H9 (cell line): ENCODE data around the gene MRAS. TPM values are rescaled to one million over a fixed set of nuclear protein-coding genes. Genes with fewer than 3 reads are reported as not detected.
A peak's percentile ranks its signal among the peaks of the same experiment; 100 is the strongest.

Experiments
- DNase-seq: peaks from one replicate; pipeline ENCODE4 v3.0.0-alpha.2; 2017
- H2AFZ ChIP-seq: one replicate; pipeline ENCODE4 v1.6.1; 2013; ENCODE audit warnings: mild to moderate bottlenecking, low read length, control low read depth, moderate library complexity
- H2AK5ac ChIP-seq: 2 replicates; pipeline ENCODE4 v1.6.1; 2013; ENCODE audit warnings: low read length, control low read depth, mixed read lengths; ENCODE audit not compliant: insufficient read length
- H2BK120ac ChIP-seq: one replicate; pipeline ENCODE4 v1.6.1; 2013; ENCODE audit warnings: low read depth, mild to moderate bottlenecking, low read length, control low read depth, inconsistent platforms; ENCODE audit not compliant: poor library complexity, severe bottlenecking
- H2BK12ac ChIP-seq: 2 replicates; pipeline ENCODE4 v1.6.1; 2013; ENCODE audit warnings: low read length, control low read depth, mixed read lengths, low read depth; ENCODE audit not compliant: insufficient read length
- H2BK15ac ChIP-seq: 2 replicates; pipeline ENCODE4 v1.6.1; 2013; ENCODE audit warnings: low read depth, low read length, control low read depth
- H2BK20ac ChIP-seq: one replicate; pipeline ENCODE4 v1.6.1; 2013; ENCODE audit warnings: low read depth, mild to moderate bottlenecking, low read length, control low read depth, inconsistent platforms; ENCODE audit not compliant: poor library complexity, severe bottlenecking
- H2BK5ac ChIP-seq: 2 replicates; pipeline ENCODE4 v1.6.1; 2013; ENCODE audit warnings: low read length, control low read depth, mixed read lengths; ENCODE audit not compliant: insufficient read length
- H3K14ac ChIP-seq: 2 replicates; pipeline ENCODE4 v1.6.1; 2013; ENCODE audit warnings: low read length, control low read depth; ENCODE audit not compliant: insufficient read depth
- H3K18ac ChIP-seq: 2 replicates; pipeline ENCODE4 v1.6.1; 2013; ENCODE audit warnings: low read depth, mild to moderate bottlenecking, mixed read lengths, low read length, control low read depth; ENCODE audit not compliant: insufficient read length
- H3K23ac ChIP-seq: 2 replicates; pipeline ENCODE4 v1.6.1; 2013; ENCODE audit warnings: low read length, control low read depth, mixed read lengths, low read depth; ENCODE audit not compliant: insufficient read length
- H3K23me2 ChIP-seq: 2 replicates; pipeline ENCODE4 v1.6.1; 2013; ENCODE audit warnings: low read depth, mild to moderate bottlenecking, mixed read lengths, low read length, control low read depth; ENCODE audit not compliant: insufficient read length, poor library complexity, severe bottlenecking
- H3K27ac ChIP-seq: 2 replicates; pipeline ENCODE4 v1.5.1; 2013; ENCODE audit warnings: low read length, control low read depth, mixed read lengths, low read depth; ENCODE audit not compliant: insufficient read length
- H3K27me3 ChIP-seq: 2 replicates; pipeline ENCODE4 v1.6.1; 2013; ENCODE audit warnings: low read length, control low read depth, inconsistent platforms; ENCODE audit not compliant: insufficient read depth
- H3K4ac ChIP-seq: 2 replicates; pipeline ENCODE4 v1.6.1; 2013; ENCODE audit warnings: low read depth, mild to moderate bottlenecking, control low read depth, inconsistent platforms, low read length, moderate library complexity
- H3K4me1 ChIP-seq: 2 replicates; pipeline ENCODE4 v1.6.1; 2013; ENCODE audit warnings: low read length, control low read depth, inconsistent platforms; ENCODE audit not compliant: insufficient read depth
- H3K4me2 ChIP-seq: 2 replicates; pipeline ENCODE4 v1.6.1; 2013; ENCODE audit warnings: low read length, control low read depth, mixed read lengths; ENCODE audit not compliant: insufficient read length, insufficient read depth
- H3K56ac ChIP-seq: 2 replicates; pipeline ENCODE4 v1.6.1; 2013; ENCODE audit warnings: low read depth, mild to moderate bottlenecking, mixed read lengths, low read length, control low read depth; ENCODE audit not compliant: insufficient read length
- H3K79me1 ChIP-seq: 2 replicates; pipeline ENCODE4 v1.6.1; 2013; ENCODE audit warnings: low read depth, mild to moderate bottlenecking, moderate library complexity, low read length, control low read depth, inconsistent platforms; ENCODE audit not compliant: insufficient read depth, poor library complexity, severe bottlenecking
- H3K79me2 ChIP-seq: 2 replicates; pipeline ENCODE4 v1.6.1; 2013; ENCODE audit warnings: low read length, control low read depth, inconsistent platforms; ENCODE audit not compliant: insufficient read depth
- H3K9ac ChIP-seq: 2 replicates; pipeline ENCODE4 v1.6.1; 2013; ENCODE audit warnings: low read length, control low read depth, mixed read lengths; ENCODE audit not compliant: insufficient read length; ENCODE audit errors: extremely low read depth
- H3K9me3 ChIP-seq: one replicate; pipeline ENCODE4 v1.6.1; 2013; ENCODE audit warnings: low read depth, low read length, inconsistent platforms; ENCODE audit not compliant: control insufficient read depth
- H3T11ph ChIP-seq: one replicate; pipeline ENCODE4 v1.6.1; 2013; ENCODE audit warnings: mild to moderate bottlenecking, low read length, control low read depth, inconsistent platforms
- H4K20me1 ChIP-seq: one replicate; pipeline ENCODE4 v1.6.1; 2013; ENCODE audit not compliant: control insufficient read depth, insufficient read length, insufficient read depth
- H4K5ac ChIP-seq: 2 replicates; pipeline ENCODE4 v1.6.1; 2013; ENCODE audit warnings: low read depth, mild to moderate bottlenecking, mixed read lengths, low read length, control low read depth; ENCODE audit not compliant: insufficient read length
- H4K8ac ChIP-seq: replicated peaks from 2 replicates; pipeline ENCODE4 v1.6.1; 2013; ENCODE audit warnings: low read length, control low read depth, mixed read lengths, low read depth; ENCODE audit not compliant: insufficient read length
- H4K91ac ChIP-seq: 2 replicates; pipeline ENCODE4 v1.6.1; 2013; ENCODE audit warnings: low read depth, mild to moderate bottlenecking, moderate library complexity, mixed read lengths, low read length, control low read depth; ENCODE audit not compliant: insufficient read length
- H3K27ac Mint-ChIP-seq, 3 experiments: 2 replicates in 2 of 3; 3 replicates in 1 of 3; pipeline ENCODE4 v1.8.0; 2020 to 2021; ENCODE audit warnings: mixed read lengths in 3 of 3, mild to moderate bottlenecking in 1 of 3, moderate library complexity in 1 of 3
- H3K27me3 Mint-ChIP-seq: 2 replicates; pipeline ENCODE4 v1.8.0; 2021; ENCODE audit warnings: low read depth, mild to moderate bottlenecking, moderate library complexity, mixed read lengths
- H3K36me3 Mint-ChIP-seq, 3 experiments: 2 replicates in 2 of 3; 3 replicates in 1 of 3; pipeline ENCODE4 v1.8.0; 2020 to 2021; ENCODE audit warnings: low read depth in 3 of 3, mixed read lengths in 3 of 3; ENCODE audit not compliant: insufficient read depth in 1 of 3
- H3K4me1 Mint-ChIP-seq, 2 experiments: 2 replicates each; pipeline ENCODE4 v1.8.0; 2020; ENCODE audit warnings: mixed read lengths in 2 of 2
- H3K4me3 Mint-ChIP-seq, 2 experiments: 2 replicates in 1 of 2; 3 replicates in 1 of 2; pipeline ENCODE4 v1.8.0; 2020 to 2021; ENCODE audit warnings: mild to moderate bottlenecking in 2 of 2, mixed read lengths in 2 of 2, moderate library complexity in 1 of 2
- H3K9me3 Mint-ChIP-seq, 2 experiments: 2 replicates in 1 of 2; 3 replicates in 1 of 2; pipeline ENCODE4 v1.8.0; 2020; ENCODE audit warnings: mild to moderate bottlenecking in 2 of 2, mixed read lengths in 2 of 2, moderate library complexity in 1 of 2
- CTCF ChIP-seq: fragments of 200-600 bp; sonication (generic); conservative IDR thresholded peaks from 3 replicates; pipeline ENCODE4 v1.8.0; 2021; ENCODE audit warnings: antibody characterized with exemption, mild to moderate bottlenecking
- WGBS: extraction: QIAGEN DNeasy Blood & Tissue Kit; methylation state at CpG from one replicate; pipeline ENCODE4 v1.1.7; 2013; ENCODE audit warnings: missing lambda C conversion rate, low lambda C conversion rate, mixed read lengths; ENCODE audit not compliant: insufficient read length; ENCODE audit errors: extremely low coverage; 5-methylcytosine and 5-hydroxymethylcytosine counted together
- total RNA-seq: library from RNA; stranded (reverse); gene quantifications from 2 replicates; pipeline ENCODE4 v1.2.1, GENCODE V29; 2021

The MRAS gene
- total RNA-seq, 1 experiment from 2014 or later: 10.9 TPM

GRCh38 chr3:138451595-138452162 lies 103.3 kb downstream of the MRAS start:
- Histone ChIP-seq H3K4me1 (no peaks in the 10 kb centered on the region), H4K8ac (no peak overlapping the region), H4K91ac (no peak overlapping the region), H3K79me2 (no peaks in the 10 kb centered on the region), H2BK120ac (no peak overlapping the region), H3K14ac (no peak overlapping the region; the same call in 1 of the 2 replicates), H3K23me2 (no peaks in the 10 kb centered on the region), H4K20me1 (no peaks in the 10 kb centered on the region), H4K5ac (no peak overlapping the region), H3K79me1 (no peaks in the 10 kb centered on the region), H3K9me3 (no peaks in the 10 kb centered on the region), H2AFZ (no peak overlapping the region), H2BK15ac (no peak overlapping the region), H3K4ac (no peak overlapping the region), H2BK20ac (no peak overlapping the region), H3K27ac (no peak overlapping the region), H3K9ac (no peak overlapping the region), H3K27me3 (no peaks in the 10 kb centered on the region), H3K23ac (no peak overlapping the region), H3K4me2 (no peak overlapping the region), H2AK5ac (no peak overlapping the region), H3K56ac (no peak overlapping the region), H2BK5ac (no peak overlapping the region), H3T11ph (no peak overlapping the region), H3K18ac (no peak overlapping the region), H2BK12ac (no peak overlapping the region)
- Mint-ChIP-seq H3K9me3 (peaks cover 0 to 3% of the 10 kb centered on the region in 2 experiments; a peak in 1 of 5 replicates), H3K27me3 (no peaks in the 10 kb centered on the region), H3K27ac (peak overlapping the region in 1 of 3 experiments; percentile 33; a peak in 1 of 7 replicates), H3K4me3 (no peak overlapping the region), H3K4me1 (peaks cover 13 to 17% of the 10 kb centered on the region in 2 experiments), H3K36me3 (peaks cover 8 to 11% (median 10%) of the 10 kb centered on the region in 3 experiments; a peak in 5 of 7 replicates)
- WGBS: no CpG with 5 or more reads among the region's 43 CpGs
- TF ChIP-seq CTCF: no peak
- DNase-seq: peak; percentile 23
